NT2/D1 (cell line): Measurements from ENCODE around the gene LDLRAD2.

Experiments used
- DNase-seq: peaks from one replicate; pipeline ENCODE4 v3.0.0-alpha.2; 2011; ENCODE audit warnings: low read depth, low spot score
- H3K27me3 ChIP-seq: 2 replicates; pipeline ENCODE4 v1.6.0; 2011; ENCODE audit warnings: mild to moderate bottlenecking; ENCODE audit not compliant: insufficient read length, insufficient read depth
- H3K36me3 ChIP-seq: 2 replicates; pipeline ENCODE4 v1.6.1; 2011; ENCODE audit warnings: mild to moderate bottlenecking, low read length, mixed read lengths; ENCODE audit not compliant: insufficient read depth, insufficient read length
- H3K4me1 ChIP-seq: 2 replicates; pipeline ENCODE4 v1.5.1; 2011; ENCODE audit not compliant: insufficient read depth, insufficient read length
- H3K4me3 ChIP-seq: 2 replicates; pipeline ENCODE4 v1.5.1; 2011; ENCODE audit warnings: low read depth; ENCODE audit not compliant: insufficient read length
- H3K9ac ChIP-seq: 2 replicates; pipeline ENCODE4 v1.6.0; 2011; ENCODE audit warnings: low read depth; ENCODE audit not compliant: insufficient read length
- H3K9me3 ChIP-seq: 2 replicates; pipeline ENCODE4 v1.5.1; 2011; ENCODE audit warnings: mild to moderate bottlenecking, low read length; ENCODE audit not compliant: insufficient read depth
- SUZ12 ChIP-seq: IDR thresholded peaks from 2 replicates; pipeline ENCODE4 v1.6.1; 2011; ENCODE audit not compliant: insufficient read length, insufficient read depth; ENCODE audit errors: extremely low read depth
- YY1 ChIP-seq: IDR thresholded peaks from 2 replicates; pipeline ENCODE4 v1.6.1; 2011; ENCODE audit not compliant: insufficient read length, insufficient read depth
- ZNF274 ChIP-seq: IDR thresholded peaks from 2 replicates; pipeline ENCODE4 v1.6.1; 2011; ENCODE audit warnings: mild to moderate bottlenecking, low read depth, low read length

Gene LDLRAD2

GRCh38 chr1:21868941-21869454, 56.9 kb downstream of the LDLRAD2 start:
- H3K9me3 ChIP-seq, result no peaks in the 10 kb centered on the region
- H3K27me3 ChIP-seq, result no peaks in the 10 kb centered on the region
- H3K9ac ChIP-seq, result no peak overlapping the region
- H3K4me3 ChIP-seq, result no peak overlapping the region
- H3K4me1 ChIP-seq, result no peaks in the 10 kb centered on the region
- no peak for DNase-seq
- TF ChIP-seq ZNF274 (no peak), YY1 (no peak), SUZ12 (no peak)
- H3K36me3 ChIP-seq, result peaks cover 66% of the 10 kb centered on the region

GRCh38 chr1:21869620-21870121, 57.6 kb downstream of the LDLRAD2 start:
- H3K36me3 ChIP-seq, result peaks cover 66% of the 10 kb centered on the region
- H3K4me3 ChIP-seq, result no peak overlapping the region
- no peaks in the 10 kb centered on the region for H3K27me3 ChIP-seq
- H3K4me1 ChIP-seq, result no peaks in the 10 kb centered on the region
- H3K9me3 ChIP-seq, result no peaks in the 10 kb centered on the region
- DNase-seq, result no peak
- TF ChIP-seq YY1 (no peak), SUZ12 (no peak), ZNF274 (no peak)
- no peak overlapping the region for H3K9ac ChIP-seq

DNA sequence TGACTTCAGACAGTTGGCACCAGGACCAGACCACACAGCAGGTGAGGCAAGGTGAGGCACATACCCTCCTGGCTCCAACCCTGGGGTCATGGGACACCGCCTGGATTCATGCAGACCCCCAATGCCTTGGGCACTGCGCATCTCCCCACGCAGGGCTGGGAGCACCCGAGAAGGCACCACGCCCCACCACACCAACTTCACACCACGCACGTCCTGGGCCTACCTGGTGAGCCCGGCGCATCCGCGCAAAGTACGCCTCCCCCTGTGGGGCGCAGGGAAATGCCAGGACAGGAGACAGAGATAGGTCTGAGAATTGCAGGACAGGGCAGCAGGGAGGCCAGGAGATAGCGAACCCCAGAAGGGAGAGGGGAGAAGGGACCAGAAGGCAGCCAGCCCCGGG, 58.5 kb downstream of the LDLRAD2 start:
- Histone ChIP-seq H3K27me3 (no peaks in the 10 kb centered on the region), H3K4me1 (no peaks in the 10 kb centered on the region), H3K36me3 (peaks cover 64% of the 10 kb centered on the region), H3K9ac (no peak overlapping the region), H3K9me3 (no peaks in the 10 kb centered on the region), H3K4me3 (no peak overlapping the region)
- DNase-seq, result no peak
- TF ChIP-seq YY1, result no peak

DNA sequence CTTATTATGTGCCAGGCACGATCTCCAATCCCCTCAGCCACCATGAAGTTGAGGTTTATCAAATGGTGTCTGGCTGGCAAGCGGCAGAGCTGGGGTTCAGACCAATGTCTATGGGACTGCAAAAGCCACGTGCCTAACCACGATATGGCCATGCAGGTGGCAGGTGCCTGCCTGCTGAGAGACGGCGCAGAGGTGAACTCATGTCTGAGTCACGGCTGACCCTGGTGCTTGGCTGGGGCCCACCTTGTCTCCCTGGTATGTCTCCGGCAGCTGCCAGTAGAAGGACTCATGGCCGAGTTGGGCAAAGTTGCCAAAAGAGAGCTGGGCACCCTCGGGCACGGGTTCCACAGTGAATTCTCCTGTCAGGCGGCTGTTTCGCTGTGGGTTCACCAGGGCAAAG, 59.9 kb downstream of the LDLRAD2 start:
- H3K9ac ChIP-seq, result no peak overlapping the region
- no peaks in the 10 kb centered on the region for H3K4me1 ChIP-seq
- TF ChIP-seq SUZ12, result no peak
- TF ChIP-seq ZNF274, result no peak
- no peak for TF ChIP-seq YY1
- no peaks in the 10 kb centered on the region for H3K27me3 ChIP-seq
- no peak for DNase-seq
- no peak overlapping the region for H3K4me3 ChIP-seq
- no peaks in the 10 kb centered on the region for H3K9me3 ChIP-seq
- H3K36me3 ChIP-seq, result peaks cover 71% of the 10 kb centered on the region

DNA sequence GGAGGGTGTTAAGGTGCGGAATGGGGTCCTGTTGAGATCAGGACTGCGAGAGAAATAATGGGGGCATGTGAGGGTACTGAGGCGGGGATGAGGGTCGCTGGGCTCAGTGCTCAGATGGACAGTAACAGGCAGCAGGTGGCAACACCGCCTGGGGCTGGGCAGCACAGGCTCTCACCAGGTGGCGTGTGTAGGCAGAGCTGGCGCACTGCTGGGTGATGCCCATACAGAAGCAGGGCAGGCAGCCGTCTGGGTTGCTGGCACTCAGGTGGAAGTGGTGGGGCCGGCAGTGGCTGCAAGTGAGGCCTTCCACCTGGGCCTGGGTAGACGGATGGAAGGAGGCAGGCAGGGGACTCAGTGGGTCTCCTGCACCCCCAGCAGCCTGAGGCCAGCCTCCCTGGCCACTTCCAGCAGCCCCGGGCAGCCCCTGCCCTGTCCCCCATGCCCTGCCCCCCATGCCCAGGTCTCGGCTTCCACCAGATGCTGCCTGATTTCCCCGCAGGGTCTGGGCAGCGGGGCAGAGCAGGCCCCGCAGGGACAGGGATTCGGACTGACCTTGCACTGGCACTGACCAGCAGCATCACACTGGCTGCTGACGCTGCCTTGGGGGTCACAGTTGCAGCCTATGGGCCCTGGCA, 60.5 kb downstream of the LDLRAD2 start:
- no peak overlapping the region for H3K4me3 ChIP-seq
- no peak for TF ChIP-seq SUZ12
- TF ChIP-seq ZNF274, result no peak
- no peak for TF ChIP-seq YY1
- H3K27me3 ChIP-seq, result no peaks in the 10 kb centered on the region
- DNase-seq, result no peak
- no peak overlapping the region for H3K9ac ChIP-seq
- no peaks in the 10 kb centered on the region for H3K9me3 ChIP-seq
- no peaks in the 10 kb centered on the region for H3K4me1 ChIP-seq
- peaks cover 77% of the 10 kb centered on the region for H3K36me3 ChIP-seq

DNA sequence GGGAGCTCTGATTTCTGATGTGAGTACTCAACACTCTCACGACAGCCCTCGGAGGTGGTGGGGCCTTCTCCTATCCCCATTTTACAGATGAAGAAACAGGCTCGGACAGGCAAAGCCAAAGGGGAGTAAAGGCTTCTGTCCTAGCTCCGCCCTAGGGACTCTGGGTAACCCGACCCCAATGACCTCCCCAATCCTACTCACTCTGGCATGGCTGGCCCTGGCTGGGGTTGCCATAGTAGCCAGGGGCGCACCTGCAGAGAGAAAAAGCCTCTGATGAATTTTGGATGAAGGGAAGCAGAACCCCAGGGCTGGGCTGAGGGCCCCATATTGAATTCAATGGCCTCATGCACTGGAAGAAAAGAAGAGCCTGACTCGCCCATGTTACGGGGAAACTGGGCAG, 61.1 kb downstream of the LDLRAD2 start:
- no peaks in the 10 kb centered on the region for H3K4me1 ChIP-seq
- DNase-seq, result no peak
- H3K36me3 ChIP-seq, result peaks cover 83% of the 10 kb centered on the region

GRCh38 chr1:21873761-21874160, 61.7 kb downstream of the LDLRAD2 start:
- no peak overlapping the region for H3K4me3 ChIP-seq
- TF ChIP-seq YY1, result no peak
- no peak for DNase-seq
- no peaks in the 10 kb centered on the region for H3K27me3 ChIP-seq
- no peaks in the 10 kb centered on the region for H3K9me3 ChIP-seq
- H3K36me3 ChIP-seq, result peaks cover 83% of the 10 kb centered on the region
- no peak overlapping the region for H3K9ac ChIP-seq
- H3K4me1 ChIP-seq, result no peaks in the 10 kb centered on the region

More for the DNA sequence above, 61.1 kb downstream of the LDLRAD2 start:
- Histone ChIP-seq H3K4me3 (no peak overlapping the region), H3K27me3 (no peaks in the 10 kb centered on the region), H3K9me3 (no peaks in the 10 kb centered on the region), H3K9ac (no peak overlapping the region)
- no peak for TF ChIP-seq SUZ12
- TF ChIP-seq YY1, result no peak
- no peak for TF ChIP-seq ZNF274
